ENCODE measurements around the gene MED9.
"Not testable (repeated sequence)": the region's sequence is repeated elsewhere in the genome, so short reads cannot be mapped to it uniquely, and the experiment has no call there.

Gene MED9, protein sequence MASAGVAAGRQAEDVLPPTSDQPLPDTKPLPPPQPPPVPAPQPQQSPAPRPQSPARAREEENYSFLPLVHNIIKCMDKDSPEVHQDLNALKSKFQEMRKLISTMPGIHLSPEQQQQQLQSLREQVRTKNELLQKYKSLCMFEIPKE

GRCh38 chr17:17476865-17477467 lies at the start of gene MED9:
Gene MED9, plus strand, starts transcription at chr17:17477000. Its CDS starts 42 bp downstream, at chr17:17477042.
- DNase-seq: peak; percentile 97

DNA sequence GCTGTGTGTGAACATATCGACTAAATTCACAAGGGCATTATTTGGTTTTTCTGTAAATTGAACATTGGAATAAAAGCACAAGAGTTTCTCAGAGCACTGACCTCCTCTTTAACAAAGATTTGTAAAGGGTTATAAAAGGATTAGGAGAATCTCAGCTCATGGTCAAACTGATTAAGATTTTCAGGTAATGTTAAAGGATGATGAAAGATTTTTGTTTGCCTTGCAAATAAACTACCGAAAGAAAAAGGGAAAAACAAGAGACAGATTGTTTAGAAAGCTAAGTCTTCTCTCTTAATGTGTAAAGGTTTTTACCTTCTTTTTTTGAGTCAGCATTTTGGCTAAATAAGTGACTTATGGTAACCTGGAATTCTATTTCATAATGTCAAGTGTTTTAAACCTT lies 47.6 kb upstream of the MED9 start:
- DNase-seq: no peak

GRCh38 chr17:17430924-17431323 lies 45.9 kb upstream of the MED9 start:
- DNase-seq: not testable (repeated sequence)

- DNase-seq: no peak
Measured at GRCh38 chr17:17431605-17432004, 45.2 kb upstream of the MED9 start.

DNA sequence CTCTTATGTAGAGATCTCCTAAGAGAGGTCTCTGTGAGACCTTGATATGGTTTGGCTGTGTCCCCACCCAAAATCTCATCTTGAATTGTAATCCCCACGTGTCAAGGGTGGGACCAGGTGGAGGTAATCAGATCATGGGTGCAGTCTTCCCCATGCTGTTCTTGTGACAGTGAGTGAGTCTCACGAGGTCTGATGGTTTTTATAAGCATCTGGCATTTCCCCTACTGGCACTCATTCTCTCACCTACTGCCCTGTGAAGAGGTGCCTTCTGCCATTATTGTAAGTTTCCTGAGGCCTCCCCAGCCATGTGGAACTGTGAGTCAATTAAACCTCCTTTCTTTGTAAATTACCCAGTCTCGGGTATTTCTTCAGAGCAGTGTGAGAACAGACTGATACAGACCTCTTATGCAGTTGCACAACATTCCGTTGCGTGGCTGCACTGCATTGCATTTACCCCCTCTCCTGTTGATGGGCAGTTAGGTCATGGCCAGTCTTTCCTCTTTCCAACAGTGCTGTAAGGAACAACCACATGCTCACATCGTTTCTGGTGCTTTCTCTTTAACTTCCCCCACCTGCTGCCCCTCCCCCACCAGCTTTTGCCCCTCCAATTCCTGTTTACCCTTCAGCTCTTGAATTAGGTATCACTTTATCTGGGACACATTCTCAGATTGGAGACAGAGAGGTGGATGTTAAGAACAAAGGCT lies 43.6 kb upstream of the MED9 start:
- DNase-seq: no peak

DNA sequence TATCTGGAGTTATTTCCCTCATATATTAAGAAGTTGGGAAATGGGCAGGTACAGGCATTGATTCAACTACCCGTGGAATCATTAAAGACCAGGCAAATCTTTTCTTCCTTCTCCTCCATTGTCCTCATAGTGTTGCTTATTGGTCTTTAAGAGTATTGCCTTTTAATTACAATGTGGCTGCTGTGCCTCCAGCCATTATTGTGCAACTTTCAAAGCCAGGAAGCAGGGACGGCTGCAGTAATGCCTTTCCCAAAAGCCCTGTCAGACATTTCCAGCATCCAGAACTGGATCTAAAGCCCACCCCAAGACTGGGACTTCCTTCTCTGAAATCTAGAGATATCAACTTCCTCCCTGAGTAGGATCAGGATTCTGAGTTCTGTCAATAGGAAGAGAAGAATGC lies 42.3 kb upstream of the MED9 start:
- DNase-seq: no peak

- DNase-seq: no peak
Measured at GRCh38 chr17:17435323-17435722, 41.5 kb upstream of the MED9 start.

DNA sequence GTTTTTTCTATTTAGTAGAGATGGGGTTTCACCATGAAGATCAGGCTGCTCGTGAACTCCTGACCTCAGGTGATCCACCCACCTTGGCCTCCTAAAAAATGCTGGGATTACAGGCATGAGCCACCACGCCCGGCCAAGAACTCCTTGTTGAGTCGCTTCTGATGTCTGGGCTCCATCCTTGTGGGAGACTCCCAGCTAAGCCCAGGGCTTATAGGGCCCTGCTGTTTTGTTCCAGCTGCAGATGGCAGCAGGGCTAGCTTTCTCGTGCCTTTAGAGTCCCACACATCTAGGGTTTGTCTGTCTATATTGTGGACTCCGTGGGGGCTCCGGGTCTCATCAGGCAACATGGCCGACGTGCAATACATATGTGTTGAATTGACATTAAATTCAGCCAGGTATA lies 39.3 kb upstream of the MED9 start:
- DNase-seq: no peak

GRCh38 chr17:17437893-17438292 lies 38.9 kb upstream of the MED9 start:
- DNase-seq: no peak

- DNase-seq: peak; percentile 78
Measured at GRCh38 chr17:17440010-17440843, 36.6 kb upstream of the MED9 start.

DNA sequence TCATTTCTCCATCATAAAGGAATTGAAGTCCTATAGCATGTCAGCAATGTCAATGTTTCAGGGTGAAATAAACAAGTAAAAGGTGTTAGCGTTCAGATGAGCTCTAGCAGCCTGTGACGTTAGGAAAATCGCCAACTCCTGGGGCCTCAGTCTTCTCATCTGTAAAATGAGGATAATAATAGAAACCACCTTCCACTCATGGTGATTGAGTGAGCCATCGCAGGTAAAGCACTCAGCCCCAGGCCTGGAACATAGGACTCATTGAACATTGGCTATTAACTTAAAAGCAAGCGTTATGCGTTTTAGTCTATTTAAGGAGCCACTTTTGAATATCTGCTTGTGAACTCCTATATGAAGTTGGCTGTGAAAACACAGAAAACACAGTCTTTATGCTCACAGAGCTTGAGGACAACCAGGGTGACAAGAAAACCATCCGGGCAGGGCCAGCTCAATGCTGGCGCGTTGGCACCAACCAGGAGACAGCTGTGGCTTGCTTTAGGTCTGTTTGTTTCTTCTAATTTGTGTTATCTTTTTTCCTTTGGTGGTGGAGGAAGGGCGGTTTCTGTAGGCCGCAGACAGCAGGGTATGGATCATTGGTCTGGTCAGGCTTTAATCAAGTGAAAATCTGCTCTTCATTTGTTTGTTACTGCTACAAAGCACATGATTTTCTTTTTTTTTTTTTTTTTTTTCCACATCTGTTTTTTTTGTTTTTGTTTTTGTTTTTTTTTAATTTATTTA lies 35.7 kb upstream of the MED9 start:
- DNase-seq: no peak

GRCh38 chr17:17443173-17443572 lies 33.6 kb upstream of the MED9 start:
- DNase-seq: no peak

GRCh38 chr17:17445296-17445924 lies 31.4 kb upstream of the MED9 start:
- no peak for DNase-seq

GRCh38 chr17:17445925-17446665 lies 30.7 kb upstream of the MED9 start:
- DNase-seq: no peak

DNA sequence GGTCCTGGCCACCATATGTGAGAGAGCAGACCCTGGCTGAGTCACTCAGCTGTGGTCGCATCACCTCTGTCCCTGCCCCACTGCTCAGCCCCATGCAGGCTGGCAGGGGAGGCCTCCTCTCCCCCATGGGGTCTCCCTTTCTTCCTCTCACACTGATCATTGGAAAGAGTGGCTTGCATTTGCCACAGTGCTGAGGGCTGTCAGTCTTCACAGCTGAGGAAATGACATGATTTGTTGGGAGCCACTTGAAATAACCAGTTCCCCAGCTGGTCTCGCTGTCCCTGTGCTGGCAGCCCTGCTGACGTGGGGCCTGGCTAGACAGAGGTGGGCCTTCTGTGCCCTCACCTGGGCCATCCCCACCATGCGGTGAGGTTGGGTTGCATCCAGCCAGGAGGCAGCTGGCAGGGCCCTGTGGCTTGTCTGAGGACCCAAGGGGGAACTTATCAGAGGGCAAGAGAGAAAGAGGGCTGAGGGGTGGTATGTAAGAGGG lies 30.1 kb upstream of the MED9 start:
- no peak for DNase-seq

GRCh38 chr17:17447264-17447663 lies 29.5 kb upstream of the MED9 start:
- no peak for DNase-seq

GRCh38 chr17:17448076-17448475 lies 28.7 kb upstream of the MED9 start:
- DNase-seq: no peak

DNA sequence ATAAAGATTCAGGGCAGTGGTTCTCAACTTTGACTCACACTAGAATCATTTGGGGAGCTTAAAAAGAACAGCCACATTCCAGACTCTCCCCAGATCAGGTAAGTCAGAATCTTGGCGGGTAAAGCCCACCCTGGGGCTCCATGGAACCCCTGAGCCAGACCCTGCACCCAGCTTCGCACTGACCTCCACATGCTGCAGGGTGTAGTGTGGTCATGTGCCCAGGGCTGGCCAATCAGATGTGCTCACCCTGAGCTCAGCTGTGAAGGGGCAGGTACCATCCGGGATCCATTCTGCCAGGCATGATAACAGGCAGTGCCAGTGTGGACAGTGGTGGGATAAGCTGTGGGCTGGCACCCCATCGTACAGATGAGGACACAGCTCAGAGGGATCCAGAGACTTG lies 28.1 kb upstream of the MED9 start:
- no peak for DNase-seq

- no peak for DNase-seq
Measured at GRCh38 chr17:17453088-17453487, 23.7 kb upstream of the MED9 start.

DNA sequence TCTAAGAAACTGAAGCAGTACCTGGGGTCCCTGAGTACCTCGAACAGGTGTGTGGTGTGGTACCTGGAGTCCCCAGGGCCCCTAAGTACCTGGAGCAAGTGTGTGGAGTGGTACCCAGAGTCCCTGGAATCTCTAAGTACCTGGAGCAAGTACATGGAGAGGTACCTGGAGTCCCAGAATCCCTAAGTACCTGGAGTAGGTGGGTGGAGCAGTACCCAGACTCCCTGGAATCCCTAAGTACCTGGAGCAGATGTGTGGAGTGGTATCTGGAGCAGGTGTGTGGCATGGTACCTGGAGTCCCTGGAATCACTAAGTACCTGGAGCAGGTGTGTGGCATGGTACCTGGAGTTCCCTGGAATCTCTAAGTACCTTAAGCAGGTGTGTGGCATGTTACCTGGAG lies 22.5 kb upstream of the MED9 start:
- DNase-seq: no peak

DNA sequence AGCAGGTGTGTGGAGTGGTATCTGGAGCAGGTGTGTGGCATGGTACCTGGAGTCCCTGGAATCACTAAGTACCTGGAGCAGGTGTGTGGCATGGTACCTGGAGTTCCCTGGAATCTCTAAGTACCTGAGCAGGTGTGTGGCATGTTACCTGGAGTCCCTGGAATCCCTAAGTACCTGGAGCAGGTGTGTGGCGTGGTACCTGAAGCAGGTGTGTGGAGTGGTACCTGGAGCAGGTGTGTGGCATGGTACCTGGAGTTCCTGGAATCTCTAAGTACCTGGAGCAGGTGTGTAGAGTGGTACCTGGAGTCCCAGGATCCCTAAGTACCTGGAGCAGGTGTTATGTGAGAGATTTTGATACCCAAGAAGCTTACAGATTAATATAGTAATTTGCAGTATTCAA lies 22.1 kb upstream of the MED9 start:
- not testable (repeated sequence) for DNase-seq

GRCh38 chr17:17455173-17455572 lies 21.6 kb upstream of the MED9 start:
- DNase-seq: no peak

Data from activated CD4-positive, CD25-positive, alpha-beta regulatory T cell treated with anti-CD3 and anti-CD28 coated beads, Interleukin-2, amount 50 U/mL, for 72 hours (primary cell).